Inflammatory macrophage (primary cell): ENCODE measurements around the gene NEB.

ENCODE experiments used
- DNase-seq, 2 donors: peaks; one replicate each; pipeline ENCODE4 v3.0.0-alpha.2; 2020 to 2022
- total RNA-seq, 18 experiments: gene quantifications; one replicate each; lab custom pipeline; 2026; ENCODE audit warnings: mixed read lengths in 6 of 18, inconsistent platforms in 2 of 18; lab: John Stamatoyannopoulos, UW

The NEB gene, protein sequence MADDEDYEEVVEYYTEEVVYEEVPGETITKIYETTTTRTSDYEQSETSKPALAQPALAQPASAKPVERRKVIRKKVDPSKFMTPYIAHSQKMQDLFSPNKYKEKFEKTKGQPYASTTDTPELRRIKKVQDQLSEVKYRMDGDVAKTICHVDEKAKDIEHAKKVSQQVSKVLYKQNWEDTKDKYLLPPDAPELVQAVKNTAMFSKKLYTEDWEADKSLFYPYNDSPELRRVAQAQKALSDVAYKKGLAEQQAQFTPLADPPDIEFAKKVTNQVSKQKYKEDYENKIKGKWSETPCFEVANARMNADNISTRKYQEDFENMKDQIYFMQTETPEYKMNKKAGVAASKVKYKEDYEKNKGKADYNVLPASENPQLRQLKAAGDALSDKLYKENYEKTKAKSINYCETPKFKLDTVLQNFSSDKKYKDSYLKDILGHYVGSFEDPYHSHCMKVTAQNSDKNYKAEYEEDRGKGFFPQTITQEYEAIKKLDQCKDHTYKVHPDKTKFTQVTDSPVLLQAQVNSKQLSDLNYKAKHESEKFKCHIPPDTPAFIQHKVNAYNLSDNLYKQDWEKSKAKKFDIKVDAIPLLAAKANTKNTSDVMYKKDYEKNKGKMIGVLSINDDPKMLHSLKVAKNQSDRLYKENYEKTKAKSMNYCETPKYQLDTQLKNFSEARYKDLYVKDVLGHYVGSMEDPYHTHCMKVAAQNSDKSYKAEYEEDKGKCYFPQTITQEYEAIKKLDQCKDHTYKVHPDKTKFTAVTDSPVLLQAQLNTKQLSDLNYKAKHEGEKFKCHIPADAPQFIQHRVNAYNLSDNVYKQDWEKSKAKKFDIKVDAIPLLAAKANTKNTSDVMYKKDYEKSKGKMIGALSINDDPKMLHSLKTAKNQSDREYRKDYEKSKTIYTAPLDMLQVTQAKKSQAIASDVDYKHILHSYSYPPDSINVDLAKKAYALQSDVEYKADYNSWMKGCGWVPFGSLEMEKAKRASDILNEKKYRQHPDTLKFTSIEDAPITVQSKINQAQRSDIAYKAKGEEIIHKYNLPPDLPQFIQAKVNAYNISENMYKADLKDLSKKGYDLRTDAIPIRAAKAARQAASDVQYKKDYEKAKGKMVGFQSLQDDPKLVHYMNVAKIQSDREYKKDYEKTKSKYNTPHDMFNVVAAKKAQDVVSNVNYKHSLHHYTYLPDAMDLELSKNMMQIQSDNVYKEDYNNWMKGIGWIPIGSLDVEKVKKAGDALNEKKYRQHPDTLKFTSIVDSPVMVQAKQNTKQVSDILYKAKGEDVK (N-terminal part only)
- total RNA-seq = 0.27 to 4.3 (median 1.7) reads per million in 18 experiments

DNA sequence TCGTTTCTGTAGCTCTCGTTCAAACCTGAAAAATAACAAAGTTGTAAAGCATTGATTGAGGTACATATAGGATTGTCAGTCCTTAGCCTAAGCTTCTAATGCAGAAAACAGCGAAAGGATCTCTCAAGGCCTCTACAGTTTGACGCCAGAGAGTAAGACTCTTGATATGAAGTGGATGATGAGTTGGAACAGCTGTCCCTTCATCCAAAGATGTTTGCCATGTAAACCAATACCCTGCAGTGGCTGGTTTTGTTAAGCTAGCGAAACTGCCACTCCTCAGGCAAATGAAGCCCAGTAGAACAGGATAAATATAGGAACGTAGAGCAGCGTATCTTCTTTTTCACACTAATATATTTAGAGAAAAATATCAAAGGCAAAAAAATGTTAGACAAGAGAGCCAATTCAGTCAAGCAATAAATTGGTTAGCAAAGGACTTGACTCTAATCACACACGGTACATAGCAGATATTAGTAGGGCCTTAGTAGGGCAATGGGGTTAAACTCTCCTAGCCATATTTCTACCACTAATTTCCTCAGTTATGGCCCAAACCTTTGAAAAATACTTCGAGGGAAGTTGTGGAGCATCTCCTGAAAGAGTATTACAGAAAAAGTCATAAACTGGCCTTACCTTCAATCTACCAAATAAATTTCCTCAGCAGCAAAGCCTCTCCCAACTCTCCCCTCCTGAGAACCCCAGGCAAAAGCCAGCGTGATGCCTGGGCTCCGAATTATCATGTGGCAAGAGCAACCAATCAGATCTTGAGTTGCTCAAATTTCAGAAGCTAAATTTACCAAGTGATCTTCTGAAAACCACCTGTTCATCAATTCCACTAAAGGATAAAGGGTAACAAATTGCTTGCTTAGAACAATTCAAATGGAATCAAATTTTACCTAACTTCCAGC is at the start of gene NEB:
Gene NEB (minus strand): TSS at position 706 of the 902 bp plus-strand sequence. CDS start 1,320 bp downstream, outside the sequence.
- DNase-seq = no peak

DNA sequence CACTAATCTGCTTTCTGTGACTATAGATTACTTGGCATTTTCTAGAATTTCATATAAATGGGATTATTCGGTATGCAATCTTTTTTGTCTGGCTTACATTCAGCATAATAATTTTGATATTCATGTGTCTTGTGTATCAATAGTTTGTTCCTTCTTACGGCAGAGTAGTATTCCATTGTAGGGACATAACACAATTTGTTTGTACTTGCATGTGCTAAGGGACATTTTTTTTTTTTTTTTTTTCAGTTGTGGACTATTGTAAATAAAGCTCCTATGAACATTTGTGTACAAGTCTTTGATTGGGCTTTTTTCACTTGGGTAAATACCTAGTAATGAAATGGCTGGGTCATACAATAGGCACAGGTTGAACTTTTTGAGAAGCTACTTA is 48.9 kb upstream of the NEB start:
- no peak for DNase-seq

DNA sequence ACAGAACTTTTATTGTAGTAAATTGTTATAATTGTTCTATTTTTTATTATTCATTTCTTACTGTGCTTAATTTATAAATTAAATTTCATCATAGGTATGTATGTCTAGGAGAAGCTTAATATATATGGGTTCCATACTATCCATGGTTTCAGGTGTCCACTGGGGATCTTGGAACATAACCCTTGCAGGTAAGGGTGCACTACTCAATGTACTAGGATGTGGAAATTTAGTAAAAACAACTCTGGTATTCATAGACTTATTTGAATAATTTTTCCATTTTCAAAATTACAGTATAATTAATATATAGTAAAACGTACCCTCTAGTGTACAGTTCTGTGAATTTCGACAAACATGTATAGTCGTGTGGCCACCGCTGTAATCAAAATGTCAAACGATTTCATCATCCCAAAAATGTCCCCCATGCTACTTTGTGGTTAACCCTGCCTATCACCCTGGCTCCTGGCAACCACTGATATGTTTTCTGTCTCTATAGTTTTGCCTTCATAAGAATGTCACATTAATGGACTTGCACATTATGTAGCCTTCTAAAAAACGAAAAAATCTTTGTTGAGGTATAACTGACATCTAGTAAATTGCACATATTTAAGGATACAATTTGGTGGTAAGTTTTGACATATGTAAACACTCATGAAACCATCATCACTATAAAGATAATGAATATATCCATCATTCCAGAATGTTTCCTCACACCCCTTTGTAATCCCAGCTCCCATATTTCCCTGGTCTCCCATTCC is 48.3 kb upstream of the NEB start:
- DNase-seq = no peak

DNA sequence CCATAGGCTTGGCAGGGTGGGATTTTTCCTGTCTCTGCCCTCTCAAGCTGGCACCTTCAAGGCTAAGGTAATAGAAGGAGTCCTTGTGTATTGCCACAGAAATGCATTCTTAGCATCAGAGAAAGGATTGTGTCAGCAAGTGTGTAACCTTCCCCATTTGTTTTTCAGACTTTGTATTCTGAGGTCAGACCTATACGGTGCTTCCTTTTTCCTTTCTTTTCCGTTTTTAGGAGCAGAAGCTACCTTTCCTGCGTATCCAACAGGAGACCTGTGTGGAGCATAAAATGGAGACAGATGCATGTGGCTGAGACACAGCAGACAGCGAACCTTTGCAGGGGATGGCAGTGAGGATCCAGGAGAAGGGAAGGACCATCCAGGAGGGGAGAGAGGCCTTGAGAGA is 47.4 kb upstream of the NEB start:
- DNase-seq = no peak

DNA sequence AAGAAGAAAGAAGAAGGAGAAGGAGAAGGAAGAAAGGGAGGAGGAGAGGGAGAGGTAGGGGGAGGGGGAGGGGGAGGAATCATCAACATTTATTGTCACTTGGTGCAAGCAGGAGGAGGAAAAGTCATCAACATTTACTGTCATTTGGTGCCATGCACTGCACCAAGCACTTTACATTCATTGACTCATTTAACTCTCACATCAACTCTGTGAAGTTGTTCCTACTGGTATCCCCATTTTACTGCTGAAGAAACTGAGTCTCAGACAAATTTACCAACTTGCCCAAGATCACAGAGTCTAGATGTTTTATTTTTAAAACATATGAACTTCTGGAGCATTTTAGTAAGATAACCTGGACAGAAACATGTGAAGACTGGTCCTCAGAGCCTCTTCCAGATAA is 46.7 kb upstream of the NEB start:
- no peak for DNase-seq

DNA sequence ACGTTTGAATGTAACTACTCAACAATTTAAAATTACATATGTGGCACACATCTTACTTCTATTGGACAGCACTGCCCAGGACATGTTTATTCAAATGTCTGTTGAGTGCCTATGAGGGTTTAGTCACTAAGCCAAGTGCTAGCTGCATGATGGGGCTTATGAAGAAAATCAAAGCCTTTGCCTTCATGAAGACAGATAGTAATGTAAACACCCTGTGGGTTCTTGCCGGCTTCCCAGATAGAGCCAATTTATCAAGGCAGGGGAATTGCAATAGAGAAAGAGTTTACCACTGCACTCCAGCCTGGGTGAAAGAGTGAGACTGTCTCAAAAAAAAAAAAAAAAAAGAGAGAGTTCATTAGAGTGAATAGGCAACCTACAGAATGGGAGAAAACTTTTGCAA is 43.7 kb upstream of the NEB start:
- DNase-seq = no peak

DNA sequence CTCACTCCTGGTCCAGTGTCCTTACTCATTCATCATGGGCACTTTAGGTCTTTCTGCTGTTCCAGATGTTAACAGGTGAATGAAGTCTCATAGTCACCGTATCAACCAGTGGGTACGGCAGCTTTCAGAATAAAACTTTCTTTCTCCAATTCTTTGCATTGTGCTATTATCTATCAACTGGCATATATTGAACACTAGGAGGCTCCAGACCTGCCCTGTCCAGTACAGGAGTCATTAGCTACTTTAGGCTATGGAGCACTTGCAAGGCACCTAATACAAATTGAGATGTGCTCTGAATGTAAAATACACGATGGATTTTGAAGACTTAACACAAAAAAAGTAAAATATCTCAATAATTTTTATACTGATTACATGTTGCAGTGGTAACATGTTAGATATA is 43.2 kb upstream of the NEB start:
- no peak for DNase-seq

DNA sequence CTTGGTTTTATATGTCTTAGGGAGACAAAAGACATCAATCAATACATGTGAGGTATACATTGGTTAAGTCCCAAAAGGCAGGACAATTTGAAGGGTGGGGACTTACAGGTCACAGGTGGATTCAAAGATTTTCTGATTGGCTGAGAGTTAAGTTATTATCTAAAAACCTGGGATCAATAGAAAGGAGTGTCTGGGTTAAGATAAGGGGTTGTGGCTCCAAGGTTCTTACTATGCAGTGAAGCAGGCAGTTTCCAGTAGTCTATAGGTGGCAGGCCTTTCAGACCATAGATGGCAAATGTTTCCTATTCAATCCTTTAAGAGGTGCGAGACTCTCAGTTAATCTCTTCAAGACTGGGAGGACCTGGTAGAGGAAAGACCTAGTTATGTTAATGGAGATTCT is 42.1 kb upstream of the NEB start:
- DNase-seq = no peak

DNA sequence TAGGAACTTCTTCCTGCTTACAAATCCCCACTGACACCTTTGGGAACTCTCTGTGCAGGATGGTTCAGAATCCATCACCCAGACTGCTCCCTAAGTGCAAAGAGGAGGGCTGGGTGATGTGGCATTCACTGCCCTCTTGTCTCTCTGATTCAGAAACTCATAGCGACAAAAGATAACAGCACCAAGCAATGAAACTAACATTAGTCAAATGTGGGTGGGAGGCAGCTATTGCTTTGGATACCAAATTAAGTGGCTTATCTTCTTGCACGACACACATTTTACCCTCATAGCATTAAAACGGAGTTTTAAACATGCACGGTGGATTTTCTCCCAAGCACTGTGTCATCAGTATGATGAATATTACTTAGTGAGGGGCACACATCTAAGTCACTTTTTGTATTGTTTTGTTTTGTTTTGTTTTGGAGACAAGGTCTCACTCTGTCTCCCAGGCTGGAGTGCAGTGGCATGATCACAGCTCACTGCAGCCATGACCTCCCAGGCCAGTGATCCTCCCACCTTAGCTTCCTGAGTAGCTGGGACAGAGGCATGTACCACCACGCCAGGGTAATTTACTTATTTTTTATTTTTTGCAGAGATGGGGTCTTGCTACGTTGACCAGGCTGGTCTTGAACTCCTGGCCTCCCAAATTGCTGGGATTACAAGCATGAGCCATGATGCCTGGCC is 40.9 kb upstream of the NEB start:
- no peak for DNase-seq

DNA sequence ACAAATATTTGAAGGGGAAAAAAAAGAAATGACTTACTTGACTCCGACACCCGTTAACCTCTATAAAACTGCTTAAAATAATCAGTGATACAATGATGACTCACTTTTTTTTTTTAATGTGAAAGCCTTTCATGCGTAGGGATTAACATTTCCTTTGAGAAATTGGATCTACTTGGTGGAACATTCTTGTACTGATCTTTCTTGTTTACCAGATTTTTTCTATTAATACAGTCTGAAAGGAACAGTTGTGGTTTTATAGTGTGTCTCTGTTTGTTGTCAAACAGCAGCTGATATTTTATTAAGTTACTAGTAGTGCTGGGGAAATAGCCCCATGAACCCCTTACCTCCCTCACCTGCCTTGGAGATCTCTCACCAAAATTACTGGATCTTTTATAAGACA is 40.2 kb upstream of the NEB start:
- DNase-seq = no peak

DNA sequence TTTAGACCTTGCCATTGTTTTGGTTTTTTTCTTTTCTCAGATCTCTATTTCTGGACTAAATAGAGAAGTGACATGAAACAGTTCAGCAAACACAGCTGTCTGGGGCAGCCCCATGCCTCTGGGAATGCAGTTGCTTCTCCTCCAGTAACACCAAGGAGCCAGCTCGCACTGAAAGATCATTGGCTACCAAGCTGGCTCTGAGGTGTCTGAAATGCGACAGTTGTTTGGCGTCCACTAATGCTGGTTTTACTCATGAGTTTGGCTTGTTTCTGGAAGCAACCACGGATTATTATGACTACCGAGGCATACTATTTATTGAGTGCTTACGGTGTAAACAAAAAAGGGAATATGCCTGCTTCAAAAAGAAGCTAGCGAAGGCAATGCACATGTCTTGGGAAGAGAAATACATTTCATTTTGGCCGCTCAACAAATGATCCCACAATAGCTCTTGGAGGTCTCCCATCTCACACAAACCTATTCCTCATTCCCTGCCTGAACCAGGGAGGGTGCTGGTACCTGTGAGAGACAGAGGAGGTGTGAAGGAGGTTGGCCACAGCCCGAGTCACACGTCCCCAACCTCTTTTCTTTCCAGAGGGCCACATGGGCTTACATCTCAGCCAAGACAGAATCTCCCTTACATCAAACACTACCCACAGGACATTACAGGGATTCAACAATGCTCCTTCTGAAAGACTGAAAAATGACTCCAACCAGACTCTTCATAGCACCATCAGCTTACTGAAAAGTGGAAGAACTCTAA is 37.5 kb upstream of the NEB start:
- DNase-seq = peak in 1 of 2 donors; percentile 3

DNA sequence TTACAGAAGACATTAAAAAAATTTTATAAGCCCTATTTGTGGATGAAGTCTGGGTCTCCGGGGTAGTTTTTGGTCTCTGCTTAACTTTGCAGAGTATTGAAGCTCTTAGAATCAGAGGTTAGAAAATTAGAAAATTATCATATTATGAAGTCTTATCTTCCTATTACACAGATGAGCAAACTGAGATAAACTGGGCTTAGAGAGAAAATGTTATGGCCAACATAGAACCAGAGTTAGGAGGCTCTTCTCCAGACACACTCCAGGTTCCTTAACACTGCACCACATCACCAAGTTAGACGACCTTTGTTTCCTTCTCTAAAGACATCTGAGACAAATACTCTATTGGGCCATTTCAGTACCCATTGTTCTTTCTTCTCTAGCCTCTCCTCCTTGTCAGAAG is 36.7 kb upstream of the NEB start:
- DNase-seq = no peak

DNA sequence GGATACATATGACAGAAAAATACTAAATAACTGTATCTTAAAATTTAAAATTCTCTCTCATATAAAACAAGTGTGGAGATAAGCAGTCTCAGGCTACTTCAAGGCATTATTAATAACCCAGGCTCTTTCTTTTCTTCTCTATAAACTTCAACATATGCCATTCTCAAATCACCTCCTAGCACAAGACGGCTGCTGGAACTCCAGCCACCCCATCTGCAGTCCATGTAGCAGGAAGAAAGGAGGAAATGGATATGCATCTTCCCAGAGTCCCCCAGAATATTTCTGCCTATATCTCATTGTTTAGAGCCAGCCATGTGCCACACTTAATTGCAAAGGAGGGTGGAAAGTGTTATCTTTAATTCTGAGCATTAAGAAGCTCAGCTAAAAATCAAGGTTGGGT is 35.3 kb upstream of the NEB start:
- DNase-seq = no peak

DNA sequence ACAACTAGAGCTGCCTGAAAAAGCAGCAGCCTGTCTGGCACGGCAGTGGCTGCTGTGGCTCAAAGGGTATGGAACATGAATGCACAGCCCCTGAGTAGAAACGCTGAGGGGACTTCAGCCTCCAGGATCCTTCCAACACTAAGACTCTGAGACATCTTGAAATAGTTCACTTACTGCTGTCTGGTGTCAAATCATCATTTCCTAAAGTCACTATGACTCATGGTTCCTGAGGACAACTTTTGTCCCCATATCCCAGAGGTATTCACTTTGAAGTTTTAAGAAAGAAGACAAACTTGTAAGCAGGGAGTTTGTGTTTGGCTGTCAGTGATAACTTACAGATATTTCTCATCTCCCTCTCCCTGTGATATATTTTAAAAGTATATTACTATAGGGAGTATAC is 33.3 kb upstream of the NEB start:
- no peak for DNase-seq

DNA sequence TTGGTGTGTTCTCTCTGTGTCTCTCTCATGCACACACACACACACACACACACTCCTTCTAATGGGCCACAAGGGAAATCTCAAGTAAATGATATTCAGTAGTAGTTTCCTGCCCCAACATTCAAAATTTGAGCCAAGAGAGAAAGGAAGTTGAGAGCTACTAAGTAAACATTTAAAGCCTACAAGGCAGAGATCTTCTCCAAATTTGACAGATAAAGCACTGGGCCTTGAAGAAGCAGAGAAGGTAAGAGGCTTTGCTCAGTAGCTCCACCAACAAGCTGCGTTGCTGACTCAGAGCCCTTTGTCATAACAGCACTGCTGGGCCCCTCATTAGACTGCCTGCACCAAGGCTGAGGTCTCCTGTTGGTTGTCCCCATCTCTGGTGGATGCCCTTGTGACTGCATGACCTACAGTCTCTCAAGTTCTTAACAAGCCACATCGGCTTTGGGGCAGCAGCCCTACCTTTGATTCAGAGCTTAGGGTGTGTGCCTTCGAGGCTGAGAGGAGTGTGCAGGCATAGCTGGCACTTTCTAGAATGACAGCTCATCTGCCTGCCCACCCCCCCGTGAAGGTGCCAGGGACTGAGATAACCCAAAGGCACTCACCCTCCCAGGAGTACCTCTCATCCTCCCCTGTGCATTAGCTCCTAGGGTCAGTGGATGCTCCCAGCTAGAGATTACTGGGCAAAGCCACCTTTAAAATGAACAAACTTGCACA is 32.3 kb upstream of the NEB start:
- DNase-seq = no peak

DNA sequence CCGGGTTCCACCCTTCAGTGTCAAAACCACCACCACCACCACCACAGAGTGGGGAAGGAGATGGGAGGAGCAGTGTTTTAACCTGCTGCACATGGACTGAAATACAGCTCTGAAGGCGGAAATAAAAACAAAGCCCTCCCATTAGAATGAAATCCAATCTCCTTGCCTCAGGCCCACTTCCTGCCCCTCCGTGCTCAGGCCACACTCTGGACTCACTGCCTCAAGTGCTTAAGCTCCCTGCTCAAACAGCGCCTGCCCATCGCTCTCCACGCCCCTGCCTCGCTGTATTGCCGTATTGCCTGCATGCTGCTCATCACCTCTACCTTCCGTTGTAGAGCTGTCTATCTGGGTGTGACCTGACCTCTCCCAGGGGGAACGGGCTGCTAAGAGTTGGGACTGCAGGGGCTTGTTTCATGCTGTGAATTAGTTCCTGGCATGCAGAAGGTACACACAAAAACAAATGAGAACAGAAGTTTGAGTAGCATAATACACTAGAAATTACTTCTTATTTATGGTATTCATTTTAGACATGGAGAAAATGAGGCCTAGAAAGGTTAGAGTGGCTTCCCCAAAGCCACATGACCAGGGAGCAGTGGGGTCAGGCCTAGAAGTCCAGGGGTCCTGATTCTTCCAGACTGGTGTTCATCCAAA is 31.6 kb upstream of the NEB start:
- DNase-seq = no peak

DNA sequence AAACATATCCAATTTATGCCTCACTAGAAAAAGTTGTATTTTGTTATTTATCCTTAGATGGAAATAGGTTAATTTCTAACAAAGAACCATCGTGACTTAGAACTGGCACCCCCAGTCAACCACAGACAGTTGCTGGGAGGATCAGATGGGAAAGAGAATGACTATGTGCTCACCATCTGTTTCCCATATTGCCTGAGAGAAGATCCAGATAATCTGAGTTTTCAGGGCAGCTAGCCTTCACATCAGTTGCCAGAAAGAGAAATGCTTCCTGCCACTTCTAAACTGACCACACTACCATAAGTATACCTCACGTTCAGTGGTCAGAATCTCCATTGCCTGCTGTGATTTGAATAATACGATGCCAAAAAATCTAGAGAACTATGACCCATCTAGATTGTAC is 28.4 kb upstream of the NEB start:
- DNase-seq = no peak

DNA sequence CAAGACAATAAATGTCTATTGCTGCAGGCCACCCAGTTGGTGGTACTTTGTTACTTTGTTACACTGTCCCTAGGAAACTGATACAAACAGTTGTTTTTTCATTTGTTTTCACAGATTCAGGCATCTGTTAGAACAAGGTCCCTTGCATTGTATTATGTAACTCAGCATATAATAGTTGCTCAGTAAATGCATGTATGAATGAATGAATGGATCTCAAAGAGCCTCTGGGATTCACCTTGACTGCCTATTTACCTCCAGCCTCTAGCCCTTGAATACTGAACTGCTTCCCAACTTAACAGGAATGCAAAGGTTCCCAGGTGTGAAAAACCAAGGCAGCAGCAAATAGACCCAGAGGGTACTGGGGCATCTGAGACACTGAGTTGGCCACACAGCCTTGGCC is 27.4 kb upstream of the NEB start:
- no peak for DNase-seq

DNA sequence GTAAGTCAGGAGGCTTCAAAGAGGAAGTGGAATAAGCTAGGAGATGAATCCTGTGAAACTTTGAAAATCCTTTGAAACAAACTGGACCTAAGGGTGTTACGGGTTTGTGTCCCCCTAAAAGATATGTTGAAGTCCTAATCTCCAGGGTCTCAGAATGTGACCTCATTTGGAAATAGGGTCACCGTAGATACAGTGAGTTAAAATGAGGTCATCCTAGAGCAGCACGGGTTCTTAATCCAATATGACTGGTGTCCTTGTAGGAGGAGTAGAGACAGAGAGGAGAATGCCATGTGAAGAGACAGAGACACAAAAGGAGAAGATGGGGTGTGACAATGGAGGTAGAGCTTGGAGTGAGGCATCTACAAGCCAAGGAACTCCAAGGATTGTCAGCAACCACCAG is 26.9 kb upstream of the NEB start:
- DNase-seq = no peak
